Osteocyte (in vitro differentiated cells): ENCODE results near the gene RERGL. TPM values are rescaled to one million over a fixed set of nuclear protein-coding genes. Genes with fewer than 3 reads are reported as not detected.
"Not testable (repeated sequence)": the region's sequence is repeated elsewhere in the genome, so short reads cannot be mapped to it uniquely, and the experiment has no call there.

ENCODE experiments used
- DNase-seq: peaks from one replicate; pipeline ENCODE4 v3.0.0; 2021; ENCODE audit warnings: mixed read lengths; ENCODE audit not compliant: unreplicated experiment; ENCODE audit errors: extremely low spot score
- H3K27ac Mint-ChIP-seq: one replicate; pipeline ENCODE4 v1.8.0; 2021; ENCODE audit warnings: mild to moderate bottlenecking, mixed read lengths; ENCODE audit not compliant: unreplicated experiment
- H3K27me3 Mint-ChIP-seq: one replicate; pipeline ENCODE4 v1.8.0; 2021; ENCODE audit warnings: mixed read lengths; ENCODE audit not compliant: unreplicated experiment
- H3K36me3 Mint-ChIP-seq: one replicate; pipeline ENCODE4 v1.8.0; 2021; ENCODE audit warnings: mixed read lengths; ENCODE audit not compliant: unreplicated experiment
- H3K4me1 Mint-ChIP-seq: one replicate; pipeline ENCODE4 v1.8.0; 2021; ENCODE audit warnings: mixed read lengths; ENCODE audit not compliant: unreplicated experiment
- H3K4me3 Mint-ChIP-seq: one replicate; pipeline ENCODE4 v1.8.0; 2021; ENCODE audit warnings: mild to moderate bottlenecking, moderate library complexity, mixed read lengths; ENCODE audit not compliant: unreplicated experiment
- H3K9me3 Mint-ChIP-seq: one replicate; pipeline ENCODE4 v1.8.0; 2021; ENCODE audit warnings: mixed read lengths; ENCODE audit not compliant: unreplicated experiment
- CTCF ChIP-seq: fragments of 200-600 bp; sonication (generic); IDR thresholded peaks from 2 replicates; pipeline ENCODE4 v1.5.0; 2021; ENCODE audit warnings: antibody characterized with exemption, mild to moderate bottlenecking, moderate library complexity
- total RNA-seq: library from RNA; stranded (reverse); gene quantifications from 2 replicates; pipeline ENCODE4 v1.2.1, GENCODE V29; 2021

Gene RERGL
- total RNA-seq, 1 donor from 2014 or later: not detected

- TF ChIP-seq CTCF: no peak
- Mint-ChIP-seq H3K4me3 (no peak overlapping the region), H3K27me3 (no peaks in the 10 kb centered on the region), H3K4me1 (no peaks in the 10 kb centered on the region), H3K9me3 (no peaks in the 10 kb centered on the region), H3K36me3 (no peaks in the 10 kb centered on the region), H3K27ac (no peak overlapping the region)
- DNase-seq: no peak
These were observed 21.6 kb downstream of the RERGL start for GRCh38 chr12:18068355-18068754.

- no peaks in the 10 kb centered on the region for H3K36me3 Mint-ChIP-seq
- no peaks in the 10 kb centered on the region for H3K4me1 Mint-ChIP-seq
- no peaks in the 10 kb centered on the region for H3K27me3 Mint-ChIP-seq
- no peak overlapping the region for H3K27ac Mint-ChIP-seq
- DNase-seq: no peak
- no peak for TF ChIP-seq CTCF
- no peak overlapping the region for H3K4me3 Mint-ChIP-seq
- peaks cover 8% of the 10 kb centered on the region for H3K9me3 Mint-ChIP-seq
These were observed 23.3 kb downstream of the RERGL start for GRCh38 chr12:18066666-18067065.

- not testable (repeated sequence) for H3K27ac Mint-ChIP-seq, H3K27me3 Mint-ChIP-seq, H3K4me1 Mint-ChIP-seq, H3K4me3 Mint-ChIP-seq, H3K36me3 Mint-ChIP-seq, DNase-seq
- peaks cover 23% of the 10 kb centered on the region for H3K9me3 Mint-ChIP-seq
These were observed 27.1 kb downstream of the RERGL start for GRCh38 chr12:18062867-18063266.

- no peak overlapping the region for H3K27ac Mint-ChIP-seq
- no peak overlapping the region for H3K4me3 Mint-ChIP-seq
- no peaks in the 10 kb centered on the region for H3K36me3 Mint-ChIP-seq
- H3K9me3 Mint-ChIP-seq: peaks cover 19% of the 10 kb centered on the region
- H3K27me3 Mint-ChIP-seq: no peaks in the 10 kb centered on the region
- no peak for TF ChIP-seq CTCF
- H3K4me1 Mint-ChIP-seq: no peaks in the 10 kb centered on the region
- DNase-seq: no peak
These were observed 32.9 kb downstream of the RERGL start for GRCh38 chr12:18057051-18057450.

GRCh38 chr12:18054925-18055619 is 34.9 kb downstream of the RERGL start:
- Mint-ChIP-seq H3K27me3 (no peaks in the 10 kb centered on the region), H3K27ac (no peak overlapping the region), H3K36me3 (no peaks in the 10 kb centered on the region), H3K4me3 (no peak overlapping the region), H3K9me3 (peaks cover 14% of the 10 kb centered on the region), H3K4me1 (no peaks in the 10 kb centered on the region)
- DNase-seq: no peak
- TF ChIP-seq CTCF: no peak
